Hepatocyte (in vitro differentiated cells): ENCODE measurements around the gene ULK2. TPM values are rescaled to one million over a fixed set of nuclear protein-coding genes. Genes with fewer than 3 reads are reported as not detected.
"Not testable (repeated sequence)": the region's sequence is repeated elsewhere in the genome, so short reads cannot be mapped to it uniquely, and the experiment has no call there.

Source experiments
- DNase-seq: peaks from one replicate; pipeline ENCODE4 v3.0.0-alpha.2; 2016; ENCODE audit warnings: low spot score
- H2AFZ ChIP-seq: fragments of 200-600 bp; sonication (generic); 2 replicates; pipeline ENCODE4 v1.6.0; 2016; ENCODE audit warnings: antibody characterized with exemption, mild to moderate bottlenecking
- H3K27ac ChIP-seq: fragments of 200-600 bp; sonication (generic); 2 replicates; pipeline ENCODE4 v1.5.1; 2016; ENCODE audit warnings: mild to moderate bottlenecking
- H3K27me3 ChIP-seq: fragments of 200-600 bp; sonication (generic); 2 replicates; pipeline ENCODE4 v1.6.1; 2016
- H3K36me3 ChIP-seq: fragments of 200-600 bp; sonication (generic); replicated peaks from 2 replicates; pipeline ENCODE4 v1.5.1; 2016; ENCODE audit warnings: low read depth; ENCODE audit not compliant: insufficient read depth
- H3K4me1 ChIP-seq: fragments of 200-600 bp; sonication (generic); 2 replicates; pipeline ENCODE4 v1.5.1; 2016; ENCODE audit warnings: mild to moderate bottlenecking, moderate library complexity; ENCODE audit not compliant: insufficient read depth
- H3K4me2 ChIP-seq: fragments of 200-600 bp; sonication (generic); 2 replicates; pipeline ENCODE4 v1.6.0; 2016
- H3K4me3 ChIP-seq: fragments of 200-600 bp; sonication (generic); 2 replicates; pipeline ENCODE4 v1.5.1; 2016; ENCODE audit warnings: mild to moderate bottlenecking
- H3K79me2 ChIP-seq: fragments of 200-600 bp; sonication (generic); 2 replicates; pipeline ENCODE4 v1.6.0; 2017; ENCODE audit warnings: mild to moderate bottlenecking
- H3K9me2 ChIP-seq: fragments of 200-600 bp; sonication (generic); replicated peaks from 2 replicates; pipeline ENCODE4 v1.6.0; 2017; ENCODE audit warnings: mild to moderate bottlenecking; ENCODE audit not compliant: insufficient read depth
- H3K9me3 ChIP-seq: fragments of 200-600 bp; sonication (generic); 2 replicates; pipeline ENCODE4 v1.5.1; 2016; ENCODE audit warnings: low read depth, mild to moderate bottlenecking
- H4K20me1 ChIP-seq: fragments of 200-600 bp; sonication (generic); 2 replicates; pipeline ENCODE4 v1.6.0; 2016; ENCODE audit warnings: mild to moderate bottlenecking; ENCODE audit not compliant: insufficient read depth, poor library complexity, severe bottlenecking
- EZH2 ChIP-seq: fragments of 200-600 bp; sonication (generic); IDR thresholded peaks from 2 replicates; pipeline ENCODE4 v1.6.1; 2016; ENCODE audit warnings: antibody characterized with exemption, mild to moderate bottlenecking, borderline replicate concordance
- EZH2phosphoT487 ChIP-seq: fragments of 200-600 bp; sonication (generic); IDR thresholded peaks from one replicate; pipeline ENCODE4 v1.6.1; 2018; ENCODE audit warnings: antibody characterized with exemption, mild to moderate bottlenecking, low read depth, moderate library complexity; ENCODE audit not compliant: unreplicated experiment, severe bottlenecking
- WGBS: methylation state at CpG from one replicate; pipeline ENCODE4 v1.1.6; 2016; ENCODE audit warnings: low lambda C conversion rate; ENCODE audit errors: missing lambda C conversion rate; 5-methylcytosine and 5-hydroxymethylcytosine counted together
- polyA plus RNA-seq: library from polyadenylated mRNA; unstranded; fragments of >200 nt; fragmentation: Nextera tagmentation; extraction: Ambion mirVana; gene quantifications from 2 replicates; pipeline ENCODE4 v1.2.1, GENCODE V29; 2016
- total RNA-seq: library from RNA; depleted of rRNA; stranded (reverse); fragments of >200 nt; gene quantifications from 2 replicates; pipeline ENCODE4 v1.2.3, GENCODE V29; 2014
- TF ChIP-seq, protein P1 (sequence below): fragments of 200-600 bp; sonication (generic); IDR thresholded peaks from 2 replicates; pipeline ENCODE4 v1.5.1; 2016; ENCODE audit warnings: antibody characterized with exemption, mild to moderate bottlenecking; ENCODE audit not compliant: poor library complexity

The ULK2 gene
- total and polyA plus RNA-seq, 2 experiments from 2014 or later: 10.6 to 18.0 TPM

DNA sequence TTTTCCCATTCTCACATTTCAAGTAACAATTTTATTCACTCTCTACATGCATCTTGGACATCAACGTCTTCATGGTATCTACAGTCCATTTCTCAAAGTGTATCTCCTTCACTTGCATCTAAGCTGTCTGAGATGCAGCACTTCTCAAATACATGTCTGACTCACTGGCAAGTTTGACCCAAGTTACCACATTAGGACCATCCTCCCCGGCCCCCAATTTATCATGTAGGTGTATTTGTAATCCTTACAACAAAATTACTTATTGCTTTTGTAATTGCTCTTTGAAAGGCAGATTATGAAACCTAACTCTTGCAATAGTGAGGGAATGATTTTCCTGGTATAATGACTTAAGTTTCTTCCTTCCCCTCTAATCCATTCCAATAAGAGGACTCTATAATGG, 28.9 kb upstream of the ULK2 start:
- H3K9me3 ChIP-seq: no peaks in the 10 kb centered on the region
- WGBS: 96% methylated on average over 2 of the region's 2 CpGs

DNA sequence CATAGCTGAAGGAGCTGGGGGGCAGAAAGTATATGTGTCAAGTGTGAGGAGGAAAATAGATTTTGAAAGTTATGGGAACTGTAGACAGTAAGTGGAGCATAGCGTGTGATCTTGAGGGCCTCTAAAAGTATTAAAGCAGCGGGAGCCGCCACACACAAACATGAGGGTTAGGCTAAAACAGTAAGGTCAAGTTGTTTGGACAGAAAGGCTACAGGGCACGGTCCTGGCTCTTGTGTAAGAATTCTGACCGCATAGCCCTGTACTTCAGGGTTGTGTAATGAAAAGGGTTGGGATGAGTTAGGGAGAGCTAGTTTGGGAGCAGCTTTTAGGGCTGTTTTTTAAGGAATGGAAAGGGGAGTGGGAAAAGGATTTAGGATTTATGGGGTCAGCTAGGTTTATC, 22.8 kb upstream of the ULK2 start:
- not testable (repeated sequence) for H3K79me2 ChIP-seq, H3K27ac ChIP-seq, H3K36me3 ChIP-seq, H4K20me1 ChIP-seq, DNase-seq, H3K4me3 ChIP-seq, H3K9me3 ChIP-seq, H3K27me3 ChIP-seq, H3K4me2 ChIP-seq, H2AFZ ChIP-seq, H3K4me1 ChIP-seq, H3K9me2 ChIP-seq
- WGBS: 89% methylated on average over 5 of the region's 5 CpGs

More for the DNA sequence above, 28.9 kb upstream of the ULK2 start:
- no peaks in the 10 kb centered on the region for H3K79me2 ChIP-seq
- no peak overlapping the region for H3K27ac ChIP-seq
- no peaks in the 10 kb centered on the region for H3K36me3 ChIP-seq
- no peak overlapping the region for H3K4me2 ChIP-seq
- H3K4me1 ChIP-seq: peaks cover 9% of the 10 kb centered on the region
- H3K9me2 ChIP-seq: no peaks in the 10 kb centered on the region
- H4K20me1 ChIP-seq: no peaks in the 10 kb centered on the region
- H3K4me3 ChIP-seq: no peak overlapping the region
- TF ChIP-seq, protein P1, sequence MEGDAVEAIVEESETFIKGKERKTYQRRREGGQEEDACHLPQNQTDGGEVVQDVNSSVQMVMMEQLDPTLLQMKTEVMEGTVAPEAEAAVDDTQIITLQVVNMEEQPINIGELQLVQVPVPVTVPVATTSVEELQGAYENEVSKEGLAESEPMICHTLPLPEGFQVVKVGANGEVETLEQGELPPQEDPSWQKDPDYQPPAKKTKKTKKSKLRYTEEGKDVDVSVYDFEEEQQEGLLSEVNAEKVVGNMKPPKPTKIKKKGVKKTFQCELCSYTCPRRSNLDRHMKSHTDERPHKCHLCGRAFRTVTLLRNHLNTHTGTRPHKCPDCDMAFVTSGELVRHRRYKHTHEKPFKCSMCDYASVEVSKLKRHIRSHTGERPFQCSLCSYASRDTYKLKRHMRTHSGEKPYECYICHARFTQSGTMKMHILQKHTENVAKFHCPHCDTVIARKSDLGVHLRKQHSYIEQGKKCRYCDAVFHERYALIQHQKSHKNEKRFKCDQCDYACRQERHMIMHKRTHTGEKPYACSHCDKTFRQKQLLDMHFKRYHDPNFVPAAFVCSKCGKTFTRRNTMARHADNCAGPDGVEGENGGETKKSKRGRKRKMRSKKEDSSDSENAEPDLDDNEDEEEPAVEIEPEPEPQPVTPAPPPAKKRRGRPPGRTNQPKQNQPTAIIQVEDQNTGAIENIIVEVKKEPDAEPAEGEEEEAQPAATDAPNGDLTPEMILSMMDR: no peak
- no peak overlapping the region for H2AFZ ChIP-seq
- DNase-seq: no peak
- no peaks in the 10 kb centered on the region for H3K27me3 ChIP-seq

DNA sequence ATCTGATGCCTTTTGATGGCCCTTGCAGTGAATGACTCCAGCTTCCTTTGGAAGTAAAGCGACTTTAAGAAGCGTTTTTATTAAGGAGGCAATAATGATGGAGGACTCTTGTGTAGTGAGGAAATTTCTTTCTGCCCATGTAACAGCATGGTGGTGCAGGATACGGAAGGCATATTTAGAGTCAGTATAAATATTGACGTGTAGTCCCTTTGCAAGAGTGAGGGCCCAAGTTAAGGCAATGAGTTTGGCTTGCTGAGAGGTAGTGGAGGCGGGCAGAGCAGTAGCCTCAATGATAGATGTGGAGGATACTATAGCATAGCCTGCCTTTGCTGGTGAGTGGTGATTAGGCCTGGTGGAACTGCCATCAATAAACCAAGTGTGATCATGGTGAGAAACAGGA, 22.3 kb upstream of the ULK2 start:
- H3K79me2 ChIP-seq, H3K36me3 ChIP-seq, H3K27me3 ChIP-seq, H3K4me3 ChIP-seq, H2AFZ ChIP-seq, H3K4me1 ChIP-seq, DNase-seq, H3K27ac ChIP-seq, H3K9me2 ChIP-seq, H4K20me1 ChIP-seq, H3K9me3 ChIP-seq, H3K4me2 ChIP-seq: not testable (repeated sequence)
- WGBS: 95% methylated on average over 5 of the region's 5 CpGs

DNA sequence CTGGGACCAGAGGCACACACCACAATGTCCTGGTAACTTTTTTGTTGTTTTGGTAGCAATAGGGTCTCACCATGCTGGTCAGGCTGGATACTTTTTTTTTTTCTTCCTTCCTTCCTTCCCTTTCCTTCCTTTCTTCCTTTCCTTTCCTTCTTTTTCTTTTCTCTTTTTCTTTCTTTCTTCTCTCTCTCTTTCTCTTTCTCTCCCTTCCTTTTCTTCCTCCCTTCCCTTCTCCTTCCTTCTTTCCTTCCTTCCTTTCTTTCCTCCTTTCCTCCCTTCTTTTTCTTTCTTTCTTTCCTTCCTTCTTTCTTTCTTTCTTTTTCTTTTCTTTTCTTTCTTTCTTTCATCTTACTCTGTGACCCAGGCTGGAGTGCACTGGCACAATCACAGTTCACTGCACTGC, 18.4 kb upstream of the ULK2 start:
- Histone ChIP-seq H3K4me2 (no peak overlapping the region), H3K27ac (no peak overlapping the region), H3K27me3 (no peaks in the 10 kb centered on the region), H3K4me1 (no peaks in the 10 kb centered on the region), H3K9me2 (no peaks in the 10 kb centered on the region), H3K9me3 (no peaks in the 10 kb centered on the region), H3K4me3 (no peak overlapping the region), H2AFZ (no peak overlapping the region), H3K79me2 (no peaks in the 10 kb centered on the region), H3K36me3 (no peaks in the 10 kb centered on the region), H4K20me1 (no peaks in the 10 kb centered on the region)
- TF ChIP-seq EZH2phosphoT487 (no peak), EZH2 (no peak)
- no peak for DNase-seq

DNA sequence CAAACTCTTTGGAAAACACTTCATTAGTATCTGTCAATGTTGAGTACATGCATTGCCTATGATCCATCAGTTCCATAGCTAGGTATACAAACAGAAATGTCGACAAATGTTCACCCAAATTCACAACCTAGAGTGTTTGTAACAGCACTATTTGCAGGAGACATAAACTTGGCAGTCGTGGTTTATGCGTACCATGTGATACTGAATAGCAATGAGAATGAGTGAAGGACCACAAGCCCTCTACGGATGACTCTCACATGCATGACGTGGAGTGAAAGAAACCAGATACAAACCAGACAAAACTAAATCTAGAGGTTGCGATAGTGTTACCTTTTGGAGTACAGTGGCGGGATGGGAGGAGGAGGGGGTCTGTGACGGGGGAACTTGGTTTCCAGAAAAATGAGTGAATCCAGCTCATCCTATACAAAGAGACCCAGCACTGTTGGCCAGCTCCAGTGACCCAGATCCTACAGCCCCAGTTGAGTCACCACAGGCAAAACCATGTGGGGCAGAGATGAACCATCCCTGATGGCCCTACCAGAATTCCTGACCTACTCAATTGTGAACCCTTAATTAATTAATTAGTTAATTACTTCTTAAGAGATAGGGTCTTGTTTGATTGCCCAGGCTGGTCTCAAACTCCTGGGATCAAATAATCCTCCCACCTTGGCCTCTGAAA, 15.9 kb upstream of the ULK2 start:
- Histone ChIP-seq H3K36me3 (no peaks in the 10 kb centered on the region), H3K27ac (no peak overlapping the region), H3K4me3 (no peak overlapping the region), H4K20me1 (no peaks in the 10 kb centered on the region), H3K27me3 (no peaks in the 10 kb centered on the region), H3K79me2 (no peaks in the 10 kb centered on the region), H3K9me3 (no peaks in the 10 kb centered on the region), H3K4me1 (no peaks in the 10 kb centered on the region), H3K9me2 (no peaks in the 10 kb centered on the region), H2AFZ (no peak overlapping the region), H3K4me2 (no peak overlapping the region)
- WGBS: 74% methylated on average over 8 of the region's 8 CpGs
- DNase-seq: no peak
- TF ChIP-seq EZH2: no peak
- TF ChIP-seq EZH2phosphoT487: no peak
- TF ChIP-seq, protein P1: no peak
